Common myeloid progenitor, CD34-positive (primary cell): ENCODE measurements around the gene C9.
A peak's percentile ranks its signal among the peaks of the same experiment; 100 is the strongest.

Experiments used
- CTCF ChIA-PET: fragments of 350-600 bp; sonication (Branson Sonifier 250); formaldehyde crosslinking; loops from one replicate; lab custom pipeline; 2021; ENCODE audit warnings: antibody characterized with exemption; lab: Charles Lee
- POLR2A ChIA-PET: fragments of 350-600 bp; sonication (Branson Sonifier 250); formaldehyde crosslinking; loops from one replicate; lab custom pipeline; 2021; ENCODE audit warnings: antibody characterized with exemption; lab: Charles Lee
- DNase-seq, 3 donors: peaks; one replicate each; pipeline versions ENCODE4 v3.0.0 to v3.0.0-alpha.2; 2013
- H3K27ac ChIP-seq, 2 experiments: 1 replicate in 1 of 2; 2 replicates in 1 of 2; pipeline ENCODE4 v1.7.0; 2013; ENCODE audit warnings: inconsistent platforms in 2 of 2, low read length in 2 of 2, mild to moderate bottlenecking in 2 of 2, low read depth in 1 of 2, moderate library complexity in 1 of 2; ENCODE audit not compliant: severe bottlenecking in 2 of 2, insufficient read depth in 1 of 2, poor library complexity in 1 of 2
- H3K27me3 ChIP-seq, 5 experiments: replicated peaks in 2 of 5; 1 replicate in 3 of 5; 2 replicates in 2 of 5; pipeline versions ENCODE4 v1.6.1 to v1.7.0; 2013; ENCODE audit warnings: low read length in 4 of 5, mild to moderate bottlenecking in 2 of 5, moderate library complexity in 2 of 5, inconsistent platforms in 1 of 5; ENCODE audit not compliant: insufficient read depth in 5 of 5, control insufficient read depth in 4 of 5
- H3K36me3 ChIP-seq, 4 experiments: 1 replicate in 2 of 4; 2 replicates in 2 of 4; pipeline versions ENCODE4 v1.6.1 to v1.7.0; 2013; ENCODE audit warnings: low read length in 3 of 4, control low read depth in 1 of 4, mild to moderate bottlenecking in 1 of 4; ENCODE audit not compliant: control insufficient read depth in 4 of 4, insufficient read depth in 4 of 4
- H3K4me1 ChIP-seq, 4 experiments: 1 replicate in 3 of 4; 2 replicates in 1 of 4; pipeline versions ENCODE4 v1.6.1 to v1.7.1; 2013; ENCODE audit warnings: low read length in 3 of 4, mild to moderate bottlenecking in 3 of 4, control low read depth in 1 of 4, inconsistent platforms in 1 of 4, moderate library complexity in 1 of 4; ENCODE audit not compliant: control insufficient read depth in 4 of 4, insufficient read depth in 4 of 4; ENCODE audit errors: control extremely low read depth in 1 of 4
- H3K4me3 ChIP-seq, 7 experiments: 1 replicate in 4 of 7; 2 replicates in 3 of 7; pipeline versions ENCODE4 v1.5.1 to v1.7.0; 2013; ENCODE audit warnings: mild to moderate bottlenecking in 7 of 7, low read length in 6 of 7, moderate library complexity in 6 of 7, inconsistent platforms in 2 of 7, low read depth in 2 of 7, control low read depth in 1 of 7; ENCODE audit not compliant: insufficient read depth in 4 of 7, control insufficient read depth in 1 of 7; ENCODE audit errors: extremely low read depth in 1 of 7
- H3K9me3 ChIP-seq, 5 experiments: 1 replicate in 4 of 5; 2 replicates in 1 of 5; pipeline versions ENCODE4 v1.6.1 to v1.7.1; 2013; ENCODE audit warnings: low read length in 4 of 5, mild to moderate bottlenecking in 2 of 5, inconsistent platforms in 1 of 5, low read depth in 1 of 5, moderate library complexity in 1 of 5; ENCODE audit not compliant: control insufficient read depth in 4 of 5, insufficient read depth in 2 of 5; ENCODE audit errors: control extremely low read depth in 1 of 5
- WGBS: methylation state at CpG from one replicate; pipeline ENCODE4 v1.1.5; 2013; ENCODE audit not compliant: insufficient coverage; 5-methylcytosine and 5-hydroxymethylcytosine counted together

The C9 gene

GRCh38 chr5:39368116-39368515, 3.8 kb upstream of the C9 start:
- no peak for DNase-seq
- Histone ChIP-seq H3K27ac (no peak overlapping the region), H3K4me1 (no peaks in the 10 kb centered on the region), H3K27me3 (no peaks in the 10 kb centered on the region), H3K4me3 (no peak overlapping the region), H3K36me3 (peaks cover 0 to 2% (median 0%) of the 10 kb centered on the region in 4 experiments), H3K9me3 (no peaks in the 10 kb centered on the region)
- POLR2A ChIA-PET, result no interaction called here
- no CpG with 5 or more reads among the region's 4 CpGs for WGBS
- CTCF ChIA-PET, result interaction anchor here (1.3 kb wide), 3 partner anchors 8 to 180 kb away, joined by 3 to 4 read pairs (median 3); no protein-coding TSS in a partner anchor

GRCh38 chr5:39367711-39368110, 3.4 kb upstream of the C9 start:
- CTCF ChIA-PET, result interaction anchor here (1.3 kb wide), 2 partner anchors 8 to 180 kb away, joined by 3 to 4 read pairs; no protein-coding TSS in a partner anchor

GRCh38 chr5:39363217-39363616, 1.1 kb downstream of the C9 start:
- DNase-seq, result no peak
- WGBS, result 100% methylated on average over 3 of the region's 4 CpGs
- CTCF ChIA-PET, result no interaction called here

More at GRCh38 chr5:39367711-39368110, 3.4 kb upstream of the C9 start:
- no CpG with 5 or more reads among the region's 3 CpGs for WGBS
- DNase-seq, result no peak
- H3K27me3 ChIP-seq, result no peaks in the 10 kb centered on the region
- no peaks in the 10 kb centered on the region for H3K4me1 ChIP-seq
- POLR2A ChIA-PET, result no interaction called here
- peaks cover 0 to 2% (median 0%) of the 10 kb centered on the region in 4 experiments for H3K36me3 ChIP-seq
- no peaks in the 10 kb centered on the region for H3K9me3 ChIP-seq
- no peak overlapping the region for H3K27ac ChIP-seq
- H3K4me3 ChIP-seq, result no peak overlapping the region

DNA sequence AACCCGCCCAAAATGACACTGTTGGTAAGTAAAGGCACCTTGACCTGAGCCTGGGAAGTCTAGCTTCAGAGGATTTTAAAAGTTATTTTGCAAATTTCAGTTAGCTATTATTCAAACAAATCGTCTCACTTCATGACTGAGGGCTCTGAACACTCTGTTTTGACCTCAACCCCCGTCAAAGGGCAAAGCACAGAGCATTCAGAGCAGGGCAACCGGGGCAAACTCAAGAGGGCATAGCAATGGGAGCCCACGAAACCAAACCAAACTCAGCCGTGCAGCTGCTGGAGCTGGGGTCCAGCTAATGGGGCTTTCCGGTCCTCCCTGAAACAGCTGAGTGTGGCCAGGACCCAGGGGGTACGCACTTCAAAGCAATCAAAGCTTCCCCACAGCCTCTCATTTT, 1.6 kb downstream of the C9 start:
- no peaks in the 10 kb centered on the region for H3K4me1 ChIP-seq
- no peak for DNase-seq
- no peaks in the 10 kb centered on the region for H3K27me3 ChIP-seq
- 100% methylated on average over 6 of the region's 8 CpGs for WGBS
- no peaks in the 10 kb centered on the region for H3K9me3 ChIP-seq
- H3K4me3 ChIP-seq, result no peak overlapping the region
- CTCF ChIA-PET, result no interaction called here
- no peak overlapping the region for H3K27ac ChIP-seq
- POLR2A ChIA-PET, result no interaction called here
- no peaks in the 10 kb centered on the region for H3K36me3 ChIP-seq

More at GRCh38 chr5:39363217-39363616, 1.1 kb downstream of the C9 start:
- Histone ChIP-seq H3K27ac (no peak overlapping the region), H3K4me3 (no peak overlapping the region), H3K4me1 (no peaks in the 10 kb centered on the region), H3K27me3 (no peaks in the 10 kb centered on the region), H3K9me3 (no peaks in the 10 kb centered on the region), H3K36me3 (no peaks in the 10 kb centered on the region)
- POLR2A ChIA-PET, result no interaction called here

DNA sequence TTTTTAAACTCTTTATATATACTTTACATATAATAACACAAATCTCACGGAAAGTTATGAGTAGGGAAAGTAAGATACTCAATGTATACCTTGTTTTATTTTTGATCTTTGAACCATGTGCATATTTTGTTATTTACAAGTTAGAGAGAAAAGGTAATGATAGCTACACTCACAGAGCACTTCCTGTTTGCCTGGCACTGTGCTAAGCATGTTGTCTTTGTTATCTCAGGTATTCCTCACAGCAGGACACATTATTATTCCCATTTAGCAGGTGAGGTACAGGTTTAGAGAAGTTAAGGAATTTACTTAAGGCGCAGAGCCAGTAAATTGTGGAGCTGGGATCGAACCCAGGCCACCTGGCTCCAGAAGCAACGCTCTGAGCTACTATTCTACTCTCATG, 3.0 kb downstream of the C9 start:
- ChIA-PET POLR2A (no interaction called here), CTCF (interaction anchor here (0.8 to 1.1 kb wide), 2 partner anchors 12 to 15 kb away, joined by 3 read pairs; no protein-coding TSS in a partner anchor)
- no peak for DNase-seq
- no peaks in the 10 kb centered on the region for H3K36me3 ChIP-seq
- no peak overlapping the region for H3K4me3 ChIP-seq
- H3K27ac ChIP-seq, result no peak overlapping the region
- WGBS, result 100% methylated on average over 2 of the region's 4 CpGs
- H3K27me3 ChIP-seq, result no peaks in the 10 kb centered on the region
- H3K4me1 ChIP-seq, result no peaks in the 10 kb centered on the region
- H3K9me3 ChIP-seq, result no peaks in the 10 kb centered on the region

GRCh38 chr5:39360471-39361111, 3.7 kb downstream of the C9 start:
- DNase-seq, result peak in 2 of 3 donors; percentile 5 to 29
- H3K36me3 ChIP-seq, result no peaks in the 10 kb centered on the region
- 100% methylated on average over 3 of the region's 5 CpGs for WGBS
- no peak overlapping the region for H3K4me3 ChIP-seq
- no peaks in the 10 kb centered on the region for H3K9me3 ChIP-seq
- no peaks in the 10 kb centered on the region for H3K4me1 ChIP-seq
- no peaks in the 10 kb centered on the region for H3K27me3 ChIP-seq
- ChIA-PET CTCF (interaction anchor here (1.1 kb wide), 1 partner anchor 13 kb away, joined by 3 read pairs; no protein-coding TSS in a partner anchor), POLR2A (no interaction called here)
- H3K27ac ChIP-seq, result no peak overlapping the region

DNA sequence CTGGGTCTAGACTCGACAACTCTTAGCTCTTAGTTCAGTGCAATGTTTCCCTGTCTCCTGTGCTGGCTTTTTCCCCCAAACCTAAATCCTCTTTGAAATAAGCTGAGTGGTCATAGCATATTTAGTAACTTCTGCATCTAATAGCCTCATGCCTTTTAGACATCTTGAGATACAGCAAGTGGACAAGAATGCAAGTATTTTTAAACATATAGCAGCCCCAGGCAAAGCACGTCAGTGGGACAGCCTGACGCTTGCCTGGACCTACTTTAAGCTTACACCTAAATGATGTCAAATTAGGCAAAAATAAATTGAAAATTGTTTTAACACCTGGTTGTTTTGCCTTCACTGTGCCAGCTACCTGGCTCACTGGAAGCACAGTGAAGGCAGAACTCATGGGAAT, 8.0 kb downstream of the C9 start:
- Histone ChIP-seq H3K4me1 (no peaks in the 10 kb centered on the region), H3K27ac (no peak overlapping the region), H3K27me3 (no peaks in the 10 kb centered on the region), H3K4me3 (no peak overlapping the region), H3K36me3 (no peaks in the 10 kb centered on the region), H3K9me3 (peaks cover 0 to 6% (median 3%) of the 10 kb centered on the region in 5 experiments)
- no peak for DNase-seq
- ChIA-PET CTCF (interaction anchor here (0.8 to 1.0 kb wide), 2 partner anchors 114 to 191 kb away, joined by 3 read pairs; no protein-coding TSS in a partner anchor), POLR2A (no interaction called here)
- no CpG with 5 or more reads among the region's 3 CpGs for WGBS
